B cell (primary cell): Measurements from ENCODE around the gene B4GALT5.

Source experiments
- EZH2 ChIP-seq: IDR thresholded peaks from 2 replicates; pipeline ENCODE4 v1.6.1; 2012; ENCODE audit warnings: borderline replicate concordance, low read depth, mild to moderate bottlenecking, moderate library complexity, low read length; ENCODE audit not compliant: insufficient read depth, poor library complexity, severe bottlenecking
- TF ChIP-seq, protein P1 (sequence below): fragments of 200-600 bp; IDR thresholded peaks from one replicate; pipeline ENCODE4 v1.8.0; 2022; ENCODE audit warnings: antibody characterized with exemption, mild to moderate bottlenecking

GRCh38 chr20:49727478-49727877 lies 13.8 kb upstream of the B4GALT5 start:
- TF ChIP-seq, protein P1, sequence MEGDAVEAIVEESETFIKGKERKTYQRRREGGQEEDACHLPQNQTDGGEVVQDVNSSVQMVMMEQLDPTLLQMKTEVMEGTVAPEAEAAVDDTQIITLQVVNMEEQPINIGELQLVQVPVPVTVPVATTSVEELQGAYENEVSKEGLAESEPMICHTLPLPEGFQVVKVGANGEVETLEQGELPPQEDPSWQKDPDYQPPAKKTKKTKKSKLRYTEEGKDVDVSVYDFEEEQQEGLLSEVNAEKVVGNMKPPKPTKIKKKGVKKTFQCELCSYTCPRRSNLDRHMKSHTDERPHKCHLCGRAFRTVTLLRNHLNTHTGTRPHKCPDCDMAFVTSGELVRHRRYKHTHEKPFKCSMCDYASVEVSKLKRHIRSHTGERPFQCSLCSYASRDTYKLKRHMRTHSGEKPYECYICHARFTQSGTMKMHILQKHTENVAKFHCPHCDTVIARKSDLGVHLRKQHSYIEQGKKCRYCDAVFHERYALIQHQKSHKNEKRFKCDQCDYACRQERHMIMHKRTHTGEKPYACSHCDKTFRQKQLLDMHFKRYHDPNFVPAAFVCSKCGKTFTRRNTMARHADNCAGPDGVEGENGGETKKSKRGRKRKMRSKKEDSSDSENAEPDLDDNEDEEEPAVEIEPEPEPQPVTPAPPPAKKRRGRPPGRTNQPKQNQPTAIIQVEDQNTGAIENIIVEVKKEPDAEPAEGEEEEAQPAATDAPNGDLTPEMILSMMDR: no peak
- TF ChIP-seq EZH2: no peak
